PC-3 (cell line): ENCODE data around the gene MTHFD1.

Experiments
- EZH2 ChIP-seq: fragments of 300-600 bp; sonication (generic); IDR thresholded peaks from one replicate; pipeline ENCODE4 v1.6.1; 2017; ENCODE audit warnings: antibody characterized with exemption, mild to moderate bottlenecking, low read length; ENCODE audit not compliant: unreplicated experiment
- EZH2phosphoT487 ChIP-seq: fragments of 300-600 bp; sonication (generic); IDR thresholded peaks from 2 replicates; pipeline ENCODE4 v1.6.1; 2018; ENCODE audit warnings: mild to moderate bottlenecking, antibody characterized with exemption, low read length, borderline replicate concordance
- TF ChIP-seq, protein P1 (sequence below): fragments of 300-600 bp; sonication (generic); conservative IDR thresholded peaks from 2 replicates; pipeline ENCODE4 v1.5.1; 2017; ENCODE audit warnings: antibody characterized with exemption, low read depth, mild to moderate bottlenecking, low read length

DNA sequence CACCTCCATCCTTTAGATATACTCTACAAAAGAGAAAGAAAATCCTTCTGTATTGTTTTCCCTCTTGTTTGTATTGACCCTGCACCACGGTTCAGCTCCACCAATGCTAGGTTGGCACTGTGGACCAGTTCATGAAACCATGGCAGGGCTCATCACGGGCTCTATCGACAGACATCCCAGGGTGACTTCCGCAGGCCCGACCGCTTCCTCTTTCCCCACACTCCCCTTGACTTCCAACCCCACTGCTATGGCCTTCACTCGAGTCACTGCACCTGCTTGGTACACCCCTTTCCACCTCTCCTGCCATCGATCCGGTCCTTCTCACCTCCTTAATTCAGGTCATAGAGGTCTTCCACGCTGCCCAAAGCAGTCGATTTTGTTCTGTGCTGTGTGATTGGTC is 56.0 kb downstream of the MTHFD1 start:
- TF ChIP-seq, protein P1, sequence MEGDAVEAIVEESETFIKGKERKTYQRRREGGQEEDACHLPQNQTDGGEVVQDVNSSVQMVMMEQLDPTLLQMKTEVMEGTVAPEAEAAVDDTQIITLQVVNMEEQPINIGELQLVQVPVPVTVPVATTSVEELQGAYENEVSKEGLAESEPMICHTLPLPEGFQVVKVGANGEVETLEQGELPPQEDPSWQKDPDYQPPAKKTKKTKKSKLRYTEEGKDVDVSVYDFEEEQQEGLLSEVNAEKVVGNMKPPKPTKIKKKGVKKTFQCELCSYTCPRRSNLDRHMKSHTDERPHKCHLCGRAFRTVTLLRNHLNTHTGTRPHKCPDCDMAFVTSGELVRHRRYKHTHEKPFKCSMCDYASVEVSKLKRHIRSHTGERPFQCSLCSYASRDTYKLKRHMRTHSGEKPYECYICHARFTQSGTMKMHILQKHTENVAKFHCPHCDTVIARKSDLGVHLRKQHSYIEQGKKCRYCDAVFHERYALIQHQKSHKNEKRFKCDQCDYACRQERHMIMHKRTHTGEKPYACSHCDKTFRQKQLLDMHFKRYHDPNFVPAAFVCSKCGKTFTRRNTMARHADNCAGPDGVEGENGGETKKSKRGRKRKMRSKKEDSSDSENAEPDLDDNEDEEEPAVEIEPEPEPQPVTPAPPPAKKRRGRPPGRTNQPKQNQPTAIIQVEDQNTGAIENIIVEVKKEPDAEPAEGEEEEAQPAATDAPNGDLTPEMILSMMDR, result no peak
- no peak for TF ChIP-seq EZH2
- TF ChIP-seq EZH2phosphoT487, result no peak
